ENCODE results near the gene BTBD17.
"Not testable (repeated sequence)": the region's sequence is repeated elsewhere in the genome, so short reads cannot be mapped to it uniquely, and the experiment has no call there.

BTBD17 gene

DNA sequence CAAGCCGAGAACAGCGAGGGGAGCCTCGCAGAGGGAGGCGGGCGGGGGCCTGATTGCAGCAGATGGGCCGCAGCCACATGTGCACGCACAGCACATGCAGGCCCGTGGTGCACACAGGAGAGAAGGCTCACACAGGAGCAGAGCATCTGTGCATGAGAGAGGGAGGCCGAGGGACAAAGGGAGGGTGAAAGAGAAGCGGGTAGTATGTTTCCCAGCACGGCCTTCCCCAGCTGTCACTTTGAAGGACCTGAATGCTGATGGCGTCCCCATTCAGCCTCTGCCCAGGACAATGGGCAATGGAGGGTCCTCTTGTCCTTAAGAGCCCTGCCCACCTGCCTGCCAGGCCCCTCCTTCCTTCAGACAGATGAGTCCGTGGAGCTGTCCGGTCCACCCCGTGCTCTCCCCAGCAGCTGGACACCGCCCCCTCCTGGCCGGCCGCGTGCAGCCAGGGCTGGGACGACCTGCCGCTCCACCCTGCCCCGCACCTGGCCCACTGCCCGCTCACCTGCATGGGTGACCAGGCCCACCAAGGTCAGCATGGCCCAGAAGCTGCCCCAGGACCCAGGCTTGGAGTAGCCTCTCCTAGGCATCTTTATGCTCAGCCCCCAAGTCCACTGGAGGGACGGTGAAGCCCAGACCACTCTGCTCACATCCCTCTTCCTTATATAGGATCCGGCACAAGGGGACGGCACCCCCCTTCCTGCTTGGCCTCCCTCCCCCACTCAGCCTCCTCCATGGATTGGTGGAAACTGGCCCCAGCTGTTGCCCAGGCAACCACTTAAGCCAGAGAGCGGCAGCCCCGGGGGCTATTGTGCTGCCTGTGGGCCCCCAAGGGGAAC, at the start of gene BTBD17:
Gene BTBD17, minus strand, starts transcription at position 639 of the 839 bp plus-strand sequence. Its CDS starts 49 bp downstream, at position 590.
- DNase-seq, result peak; percentile 60

DNA sequence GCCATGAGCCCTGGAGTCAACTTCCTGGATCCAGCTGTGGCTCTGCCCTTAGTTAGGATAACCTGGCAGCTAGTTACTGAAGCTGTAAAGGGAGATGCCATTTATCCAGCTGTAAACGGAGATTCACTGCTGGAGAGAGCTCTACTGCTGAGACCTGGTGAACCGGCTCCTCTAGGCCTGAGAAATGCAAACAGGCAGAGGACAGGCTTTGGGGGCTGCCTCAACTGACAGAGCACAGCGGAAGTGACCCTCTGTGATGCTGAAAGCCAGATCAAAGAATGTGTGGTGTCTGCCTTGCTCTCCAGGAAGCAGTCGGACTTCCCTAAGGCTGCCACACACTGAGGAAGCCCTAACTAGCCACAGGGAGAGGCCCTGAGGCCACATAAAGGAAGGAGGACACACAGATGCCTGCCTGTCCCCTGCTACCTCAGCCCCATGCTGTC, 48.4 kb upstream of the BTBD17 start:
- DNase-seq, result no peak

DNA sequence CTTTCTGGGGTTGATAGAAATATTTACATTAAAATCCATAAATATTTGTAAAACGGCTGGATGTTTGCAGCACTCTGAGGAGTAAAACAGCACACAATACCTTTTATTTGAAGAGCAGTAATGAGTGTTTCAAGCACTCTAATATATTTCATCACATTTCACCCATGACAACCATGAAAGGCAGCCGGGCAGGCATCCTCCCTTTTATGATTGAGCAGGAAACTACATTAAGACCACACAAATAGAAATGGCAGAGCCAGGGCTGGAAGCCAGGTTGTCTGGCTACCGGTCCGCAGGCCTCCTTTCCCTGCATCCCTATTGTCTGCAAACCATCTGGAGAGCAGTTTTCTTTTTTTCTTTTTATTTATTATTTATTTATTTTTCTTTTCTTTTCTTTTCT, 47.1 kb upstream of the BTBD17 start:
- peak; percentile 95 for DNase-seq

- peak; percentile 26 for DNase-seq
These were observed 46.6 kb upstream of the BTBD17 start for GRCh38 chr17:74408262-74408661.

GRCh38 chr17:74407384-74407783, 45.7 kb upstream of the BTBD17 start:
- DNase-seq, result no peak

GRCh38 chr17:74405311-74405710, 43.6 kb upstream of the BTBD17 start:
- not testable (repeated sequence) for DNase-seq

DNA sequence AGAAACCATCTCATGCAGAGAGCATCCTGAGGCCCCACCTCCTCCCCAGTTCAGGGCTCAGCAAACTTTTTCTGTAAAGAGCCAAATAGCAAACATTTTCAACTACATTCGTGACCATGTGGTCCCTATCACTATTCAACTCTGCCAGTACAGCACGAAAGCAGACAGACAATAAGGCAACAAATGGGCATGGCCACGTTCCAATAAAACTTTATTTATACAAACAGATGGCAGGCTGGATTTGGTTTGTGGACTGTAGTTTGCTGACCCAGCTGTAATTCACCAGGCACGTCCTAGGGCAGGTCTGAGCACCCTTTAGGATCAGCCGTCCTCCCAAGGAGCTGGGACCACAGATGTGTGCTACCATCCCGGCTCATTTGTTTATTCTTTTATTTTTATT, 43.1 kb upstream of the BTBD17 start:
- DNase-seq, result no peak

DNA sequence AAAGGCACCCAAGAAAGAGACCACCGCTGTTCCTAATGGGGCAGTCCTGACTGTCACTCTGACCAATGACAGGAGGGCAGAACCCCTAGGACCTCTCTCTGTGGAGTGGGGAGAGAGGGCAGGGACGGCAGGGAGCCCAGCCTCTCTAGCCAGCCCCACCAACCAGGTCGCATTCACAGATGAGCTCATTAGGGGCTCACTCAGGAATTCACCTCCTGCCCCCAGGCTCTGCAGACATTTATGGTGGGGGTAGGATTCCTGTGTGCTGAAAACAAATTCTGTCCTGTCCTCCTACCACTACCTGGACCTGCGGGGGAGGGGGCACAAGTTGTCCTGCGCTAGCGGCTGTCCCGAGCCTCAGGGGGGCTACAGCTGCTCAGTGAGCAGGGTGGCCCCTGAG, 42.5 kb upstream of the BTBD17 start:
- DNase-seq, result no peak

DNA sequence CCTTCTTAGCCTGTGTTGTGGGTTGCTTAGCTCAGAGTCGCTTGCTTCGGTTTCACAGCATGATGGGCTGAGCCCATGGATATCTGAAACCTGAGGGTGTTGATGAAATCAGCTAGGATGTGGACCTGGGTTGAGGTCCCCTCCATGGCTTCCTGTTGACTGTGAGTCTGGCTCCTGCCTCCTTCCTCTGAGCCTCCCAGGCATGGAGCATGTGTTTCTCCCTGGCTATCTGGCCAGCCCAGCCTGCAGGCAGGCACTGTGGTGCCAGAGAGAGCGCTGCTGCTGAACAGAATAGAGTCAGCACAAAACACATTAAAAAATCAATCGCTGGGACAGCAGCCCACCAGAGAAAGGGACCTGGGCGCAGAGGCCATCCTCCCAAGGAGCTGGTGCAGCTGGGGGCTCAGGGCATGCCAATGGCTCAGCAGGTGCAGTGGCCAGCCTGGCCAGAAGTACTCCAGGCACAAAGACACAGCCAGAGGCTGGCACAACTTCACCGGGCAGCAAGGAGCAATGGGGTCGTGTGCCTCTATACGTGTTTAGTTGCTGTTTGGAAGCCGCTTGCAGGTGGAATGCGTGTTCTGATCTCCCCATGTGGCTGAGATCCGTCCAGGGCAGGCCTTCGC, 42.0 kb upstream of the BTBD17 start:
- no peak for DNase-seq

DNA sequence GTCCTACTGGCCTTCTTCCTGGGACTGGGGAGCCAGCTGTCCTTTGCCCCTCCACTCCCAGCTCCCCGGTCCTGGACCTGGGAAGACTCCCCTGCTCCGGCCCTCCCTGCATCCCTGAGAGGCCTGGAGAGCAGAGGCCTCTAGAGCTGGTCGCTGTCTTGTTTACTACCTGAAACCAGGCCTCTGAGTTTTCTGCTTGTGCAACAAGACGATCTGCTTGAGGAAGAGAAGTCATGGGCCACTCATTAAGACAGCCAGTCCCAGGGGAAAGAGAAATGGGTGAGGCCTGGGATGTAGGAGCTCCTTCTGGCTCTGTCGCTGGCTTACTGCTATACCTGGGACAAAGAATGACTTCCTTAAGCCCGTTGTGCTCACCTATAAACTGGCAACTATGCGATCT, 40.4 kb upstream of the BTBD17 start:
- no peak for DNase-seq

- no peak for DNase-seq
These were observed 34.9 kb upstream of the BTBD17 start for GRCh38 chr17:74396567-74396966.

- DNase-seq, result no peak
These were observed 33.3 kb upstream of the BTBD17 start for GRCh38 chr17:74394977-74395376.

DNA sequence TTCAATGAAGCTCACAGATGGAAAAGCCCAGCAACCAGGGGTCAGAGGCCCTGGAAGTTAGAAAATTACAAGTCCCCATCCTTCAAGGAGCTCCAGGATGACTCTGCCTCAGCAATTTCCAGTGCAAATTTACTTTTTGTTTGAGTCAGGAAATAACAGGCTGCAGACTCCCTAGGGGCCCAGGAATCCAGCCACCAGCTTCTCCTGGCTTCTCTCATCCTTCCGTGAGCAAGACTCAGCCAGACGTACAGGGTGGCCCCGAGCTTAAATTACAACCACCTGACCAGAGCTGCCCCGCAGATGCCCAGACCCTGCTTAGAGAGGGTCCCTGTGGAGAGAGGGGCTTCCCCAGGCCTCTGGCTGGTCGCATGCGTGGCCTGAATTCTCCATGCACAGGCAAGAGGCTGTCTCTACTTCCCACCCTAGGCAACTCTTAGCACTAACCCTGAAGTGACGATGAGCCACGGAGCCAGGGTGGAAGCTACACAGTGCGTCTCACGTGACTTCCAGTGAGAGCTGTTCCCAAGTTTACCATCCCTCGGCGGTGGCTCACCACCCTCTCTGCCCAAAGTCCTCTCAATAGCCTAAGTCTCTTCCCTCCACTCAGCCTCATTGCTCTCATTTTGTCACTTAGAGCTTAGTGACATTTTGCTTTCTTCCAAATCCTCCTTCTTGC, 32.7 kb upstream of the BTBD17 start:
- DNase-seq, result no peak

DNA sequence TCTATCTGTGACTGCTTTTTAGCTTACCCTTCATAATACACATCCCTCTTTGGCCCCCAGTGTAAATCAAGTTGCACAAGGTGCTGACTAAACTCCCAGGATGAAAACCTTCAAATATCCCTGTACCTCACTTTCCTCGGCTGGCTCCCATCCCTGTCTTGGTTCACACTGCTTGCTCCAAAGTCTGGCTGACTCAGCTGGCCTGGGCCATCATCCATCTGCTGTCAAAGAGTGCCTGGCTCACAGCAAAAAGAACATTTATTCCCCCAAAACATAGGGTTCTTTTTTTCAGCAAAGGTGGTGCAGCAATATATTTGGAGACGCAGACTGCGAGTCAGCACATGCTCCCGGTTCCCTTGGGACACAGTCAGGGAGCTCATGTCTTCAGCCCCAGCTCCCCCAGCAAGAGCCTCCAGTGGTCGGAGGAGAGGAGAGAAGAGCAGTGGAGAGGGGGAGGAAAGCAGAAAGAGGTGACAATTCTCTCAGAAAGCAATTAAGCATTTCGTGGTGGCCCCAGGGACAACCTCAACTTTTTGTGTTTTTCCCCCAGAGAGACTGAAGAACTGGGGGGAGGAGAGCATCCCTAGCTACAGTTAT, 31.8 kb upstream of the BTBD17 start:
- DNase-seq, result no peak

DNA sequence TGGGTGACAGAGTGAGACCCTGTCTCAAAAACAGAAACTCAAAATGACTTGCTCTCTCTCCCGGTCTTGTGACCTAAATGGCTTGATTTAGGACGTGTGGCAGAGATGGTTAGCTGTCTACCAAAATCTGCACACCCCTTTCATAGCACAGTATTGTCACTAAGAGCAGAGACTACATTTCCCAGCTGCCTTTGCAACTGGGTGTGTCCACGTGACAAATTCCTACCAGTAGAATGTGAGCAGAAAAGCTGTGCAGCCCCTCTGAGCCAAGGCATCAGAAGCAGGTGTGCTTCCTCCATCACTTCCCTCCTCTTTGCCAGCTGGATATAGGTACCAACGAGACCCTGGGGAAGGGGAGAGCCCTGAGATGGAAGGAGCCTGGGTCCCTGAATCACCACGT, 31.2 kb upstream of the BTBD17 start:
- no peak for DNase-seq

GRCh38 chr17:74391771-74392170, 30.1 kb upstream of the BTBD17 start:
- no peak for DNase-seq

GRCh38 chr17:74390680-74391653, 29.3 kb upstream of the BTBD17 start:
- no peak for DNase-seq

- DNase-seq, result no peak
These were observed 28.4 kb upstream of the BTBD17 start for GRCh38 chr17:74389937-74390679.

- no peak for DNase-seq
These were observed 27.6 kb upstream of the BTBD17 start for GRCh38 chr17:74389084-74389753.

- DNase-seq, result no peak
These were observed 25.9 kb upstream of the BTBD17 start for GRCh38 chr17:74387365-74388218.
